HEK293 (cell line): Measurements from ENCODE around the gene SLC38A6.
A peak's percentile ranks its signal among the peaks of the same experiment; 100 is the strongest.

ENCODE experiments used
- CTCF ChIA-PET: fragments of 350-600 bp; formaldehyde crosslinking; extraction: SDS; loops from one replicate; lab custom pipeline; 2021; ENCODE audit warnings: antibody characterized with exemption; lab: Yijun Ruan, JAX
- POLR2A ChIA-PET: fragments of 300-600 bp; formaldehyde crosslinking; extraction: SDS; loops from one replicate; lab custom pipeline; 2020; ENCODE audit warnings: antibody characterized with exemption, inconsistent platforms; lab: Yijun Ruan, JAX
- H3K27ac ChIP-seq: fragments of 200-500 bp; sonication (Bioruptor generic); 2 replicates; pipeline ENCODE4 v1.5.1; 2014; ENCODE audit warnings: low read depth, low read length, control low read depth, inconsistent platforms; ENCODE audit errors: extremely low read depth
- H3K36me3 ChIP-seq, 2 experiments: fragments of 200-500 bp in 1 of 2; sonication (Bioruptor generic) in 1 of 2; 1 replicate in 1 of 2; 2 replicates in 1 of 2; pipeline ENCODE4 v1.5.1; 2014 to 2017; ENCODE audit warnings: inconsistent platforms in 2 of 2, low read length in 2 of 2; ENCODE audit not compliant: control insufficient read depth in 2 of 2, insufficient read depth in 1 of 2
- H3K4me1 ChIP-seq: fragments of 200-500 bp; sonication (Bioruptor generic); 2 replicates; pipeline ENCODE4 v1.5.1; 2014; ENCODE audit warnings: mild to moderate bottlenecking, low read length, inconsistent platforms; ENCODE audit not compliant: control insufficient read depth, insufficient read depth
- H3K4me3 ChIP-seq: 2 replicates; pipeline ENCODE4 v1.5.1; 2011; ENCODE audit warnings: low read depth, mild to moderate bottlenecking, control low read depth, low read length, moderate library complexity
- H3K9me3 ChIP-seq: fragments of 200-500 bp; sonication (Bioruptor generic); 2 replicates; pipeline ENCODE4 v1.5.1; 2014; ENCODE audit warnings: low read depth, low read length, inconsistent platforms; ENCODE audit not compliant: control insufficient read depth, insufficient read depth
- ATF2 ChIP-seq: fragments of 450-650 bp; formaldehyde crosslinking; IDR thresholded peaks from 2 replicates; pipeline ENCODE4 v1.5.1; 2016; ENCODE audit warnings: missing biosample characterization, missing genetic modification characterization, low read depth
- CTCF ChIP-seq: fragments of 450-650 bp; formaldehyde crosslinking; IDR thresholded peaks from 2 replicates; pipeline ENCODE4 v1.5.1; 2016; ENCODE audit warnings: missing biosample characterization, missing genetic modification characterization
- FEZF1 ChIP-seq: fragments of 450-650 bp; formaldehyde crosslinking; IDR thresholded peaks from 2 replicates; pipeline ENCODE4 v1.5.1; 2016; ENCODE audit warnings: missing biosample characterization, missing genetic modification characterization
- GLI4 ChIP-seq: fragments of 450-650 bp; formaldehyde crosslinking; IDR thresholded peaks from 2 replicates; pipeline ENCODE4 v1.5.1; 2016; ENCODE audit warnings: missing biosample characterization, missing genetic modification characterization
- MZF1 ChIP-seq: fragments of 450-650 bp; formaldehyde crosslinking; IDR thresholded peaks from 2 replicates; pipeline ENCODE4 v1.5.1; 2017; ENCODE audit warnings: missing biosample characterization, missing genetic modification characterization, borderline replicate concordance
- YY1 ChIP-seq: fragments of 450-650 bp; formaldehyde crosslinking; IDR thresholded peaks from 2 replicates; pipeline ENCODE4 v1.5.1; 2018; ENCODE audit warnings: missing biosample characterization, missing genetic modification characterization
- ZFP37 ChIP-seq: fragments of 450-650 bp; formaldehyde crosslinking; IDR thresholded peaks from 2 replicates; pipeline ENCODE4 v1.5.1; 2016; ENCODE audit warnings: missing biosample characterization, missing genetic modification characterization
- ZNF2 ChIP-seq: fragments of 450-650 bp; formaldehyde crosslinking; IDR thresholded peaks from 2 replicates; pipeline ENCODE4 v1.5.1; 2016; ENCODE audit warnings: missing biosample characterization, missing genetic modification characterization
- ZNF223 ChIP-seq: fragments of 450-650 bp; formaldehyde crosslinking; IDR thresholded peaks from 2 replicates; pipeline ENCODE4 v1.5.1; 2016; ENCODE audit warnings: missing biosample characterization, missing genetic modification characterization
- ZNF23 ChIP-seq: fragments of 450-650 bp; formaldehyde crosslinking; IDR thresholded peaks from 2 replicates; pipeline ENCODE4 v1.5.1; 2016; ENCODE audit warnings: missing biosample characterization, missing genetic modification characterization, borderline replicate concordance
- ZNF335 ChIP-seq: fragments of 450-650 bp; formaldehyde crosslinking; conservative IDR thresholded peaks from 2 replicates; pipeline ENCODE4 v1.5.1; 2016; ENCODE audit warnings: missing biosample characterization, missing genetic modification characterization
- ZNF341 ChIP-seq: fragments of 450-650 bp; formaldehyde crosslinking; IDR thresholded peaks from 2 replicates; pipeline ENCODE4; 2016; ENCODE audit warnings: low read depth, missing biosample characterization, missing genetic modification characterization
- ZNF433 ChIP-seq: fragments of 450-650 bp; formaldehyde crosslinking; IDR thresholded peaks from 2 replicates; pipeline ENCODE4 v1.5.1; 2016; ENCODE audit warnings: missing biosample characterization, missing genetic modification characterization, low read depth
- ZNF48 ChIP-seq: fragments of 450-650 bp; formaldehyde crosslinking; IDR thresholded peaks from 2 replicates; pipeline ENCODE4 v1.5.1; 2016; ENCODE audit warnings: missing biosample characterization, missing genetic modification characterization
- ZNF501 ChIP-seq: fragments of 450-650 bp; formaldehyde crosslinking; IDR thresholded peaks from 2 replicates; pipeline ENCODE4 v1.5.1; 2016; ENCODE audit warnings: missing biosample characterization, missing genetic modification characterization
- ZNF558 ChIP-seq: fragments of 450-650 bp; formaldehyde crosslinking; IDR thresholded peaks from 2 replicates; pipeline ENCODE4 v1.5.1; 2016; ENCODE audit warnings: missing biosample characterization, missing genetic modification characterization
- ZNF623 ChIP-seq: fragments of 450-650 bp; formaldehyde crosslinking; IDR thresholded peaks from 2 replicates; pipeline ENCODE4 v1.5.1; 2016; ENCODE audit warnings: missing biosample characterization, missing genetic modification characterization
- ZNF677 ChIP-seq: fragments of 450-650 bp; IDR thresholded peaks from 2 replicates; pipeline ENCODE4 v1.5.0; 2018; ENCODE audit warnings: missing biosample characterization, mild to moderate bottlenecking, missing genetic modification characterization, moderate library complexity
- ZNF707 ChIP-seq: fragments of 450-650 bp; formaldehyde crosslinking; IDR thresholded peaks from 2 replicates; pipeline ENCODE4 v1.5.1; 2016; ENCODE audit warnings: missing biosample characterization, missing genetic modification characterization
- ZNF76 ChIP-seq: fragments of 450-650 bp; formaldehyde crosslinking; IDR thresholded peaks from 2 replicates; pipeline ENCODE4; 2016; ENCODE audit warnings: low read depth, missing biosample characterization, missing genetic modification characterization, borderline replicate concordance
- TF ChIP-seq, protein P1 (sequence below): fragments of 450-650 bp; formaldehyde crosslinking; IDR thresholded peaks from 2 replicates; pipeline ENCODE4 v1.5.1; 2017; ENCODE audit warnings: missing biosample characterization, missing genetic modification characterization
- TF ChIP-seq, protein P2 (sequence below): fragments of 450-650 bp; formaldehyde crosslinking; IDR thresholded peaks from 2 replicates; pipeline ENCODE4 v1.5.1; 2016; ENCODE audit warnings: missing biosample characterization, missing genetic modification characterization
- TF ChIP-seq, protein P3 (sequence below): fragments of 450-650 bp; formaldehyde crosslinking; IDR thresholded peaks from 2 replicates; pipeline ENCODE4; 2016; ENCODE audit warnings: missing biosample characterization, missing genetic modification characterization
- TF ChIP-seq, protein P4 (sequence below): fragments of 450-650 bp; formaldehyde crosslinking; IDR thresholded peaks from 2 replicates; pipeline ENCODE4 v1.5.1; 2016; ENCODE audit warnings: missing biosample characterization, missing genetic modification characterization, low read depth

The SLC38A6 gene

DNA sequence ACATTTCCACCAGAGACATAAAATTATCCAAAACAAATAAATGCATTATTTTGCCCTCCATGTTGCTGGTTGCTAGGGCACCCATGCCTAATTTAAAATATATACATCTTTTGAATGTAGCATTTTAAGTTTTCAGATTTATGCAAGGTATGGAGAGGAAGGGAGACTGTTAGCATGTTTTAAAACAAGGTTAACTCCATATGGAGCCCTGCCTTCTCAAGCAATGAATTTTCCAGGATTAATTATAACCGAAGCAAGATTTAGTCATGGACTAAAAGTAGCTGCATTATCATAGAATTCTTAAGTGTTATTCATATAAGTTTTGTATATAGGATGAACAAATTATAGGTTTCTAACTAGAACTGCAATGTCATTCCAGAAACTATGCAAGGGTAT, 37.4 kb upstream of the SLC38A6 start (continued):
- TF ChIP-seq ZNF23 (no peak), ZNF76 (tag by site-specific recombination) (no peak), MZF1 (tag by site-specific recombination) (no peak), ATF2 (tag by site-specific recombination) (no peak), ZNF433 (tag by site-specific recombination) (no peak), ZNF677 (tag by site-specific recombination) (no peak)

- POLR2A ChIA-PET = no interaction called here
- H3K4me1 ChIP-seq = peaks cover 20% of the 10 kb centered on the region
- H3K36me3 ChIP-seq = no peaks in the 10 kb centered on the region; a peak in 1 of 3 replicates
- 0 out of 2 replicates have a peak overlapping the region, but pooled peaks have one; percentile 24 for H3K27ac ChIP-seq
- CTCF ChIA-PET = no interaction called here
- no peaks in the 10 kb centered on the region for H3K9me3 ChIP-seq
- TF ChIP-seq ZNF623 (no peak), YY1 (tag by site-specific recombination) (no peak)
- no peak overlapping the region for H3K4me3 ChIP-seq
Observed at GRCh38 chr14:60944204-60944603, 36.8 kb upstream of the SLC38A6 start.

DNA sequence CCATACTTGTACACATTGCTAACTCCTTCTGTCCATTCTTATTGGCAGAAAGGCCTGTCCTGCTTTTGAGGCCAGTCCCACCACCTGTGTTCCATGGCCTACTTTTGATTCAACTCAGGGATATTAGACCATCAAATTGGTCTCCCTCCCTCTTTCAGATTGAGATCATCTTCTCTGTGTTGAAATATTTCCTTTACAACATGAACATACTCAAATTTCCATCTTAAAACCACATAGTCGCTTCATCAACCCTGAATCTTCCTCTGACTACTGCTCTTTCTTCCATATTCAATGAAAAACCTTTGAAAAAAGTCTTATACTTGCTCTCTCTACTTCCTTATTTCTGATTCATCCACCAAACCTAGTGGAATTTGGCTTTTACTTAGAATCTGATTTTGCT, 35.1 kb upstream of the SLC38A6 start:
- no peak overlapping the region for H3K27ac ChIP-seq
- POLR2A ChIA-PET = no interaction called here
- CTCF ChIA-PET = no interaction called here
- no peak for TF ChIP-seq ZNF341 (tag by site-specific recombination)
- no peak for TF ChIP-seq ZNF558 (tag by site-specific recombination)
- no peak for TF ChIP-seq ZNF335 (tag by site-specific recombination)
- TF ChIP-seq, protein P1, sequence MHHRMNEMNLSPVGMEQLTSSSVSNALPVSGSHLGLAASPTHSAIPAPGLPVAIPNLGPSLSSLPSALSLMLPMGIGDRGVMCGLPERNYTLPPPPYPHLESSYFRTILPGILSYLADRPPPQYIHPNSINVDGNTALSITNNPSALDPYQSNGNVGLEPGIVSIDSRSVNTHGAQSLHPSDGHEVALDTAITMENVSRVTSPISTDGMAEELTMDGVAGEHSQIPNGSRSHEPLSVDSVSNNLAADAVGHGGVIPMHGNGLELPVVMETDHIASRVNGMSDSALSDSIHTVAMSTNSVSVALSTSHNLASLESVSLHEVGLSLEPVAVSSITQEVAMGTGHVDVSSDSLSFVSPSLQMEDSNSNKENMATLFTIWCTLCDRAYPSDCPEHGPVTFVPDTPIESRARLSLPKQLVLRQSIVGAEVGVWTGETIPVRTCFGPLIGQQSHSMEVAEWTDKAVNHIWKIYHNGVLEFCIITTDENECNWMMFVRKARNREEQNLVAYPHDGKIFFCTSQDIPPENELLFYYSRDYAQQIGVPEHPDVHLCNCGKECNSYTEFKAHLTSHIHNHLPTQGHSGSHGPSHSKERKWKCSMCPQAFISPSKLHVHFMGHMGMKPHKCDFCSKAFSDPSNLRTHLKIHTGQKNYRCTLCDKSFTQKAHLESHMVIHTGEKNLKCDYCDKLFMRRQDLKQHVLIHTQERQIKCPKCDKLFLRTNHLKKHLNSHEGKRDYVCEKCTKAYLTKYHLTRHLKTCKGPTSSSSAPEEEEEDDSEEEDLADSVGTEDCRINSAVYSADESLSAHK (tag by site-specific recombination) = no peak
- no peak for TF ChIP-seq ZNF48 (tag by site-specific recombination)
- no peak for TF ChIP-seq ZNF501 (tag by site-specific recombination)
- TF ChIP-seq, protein P2, sequence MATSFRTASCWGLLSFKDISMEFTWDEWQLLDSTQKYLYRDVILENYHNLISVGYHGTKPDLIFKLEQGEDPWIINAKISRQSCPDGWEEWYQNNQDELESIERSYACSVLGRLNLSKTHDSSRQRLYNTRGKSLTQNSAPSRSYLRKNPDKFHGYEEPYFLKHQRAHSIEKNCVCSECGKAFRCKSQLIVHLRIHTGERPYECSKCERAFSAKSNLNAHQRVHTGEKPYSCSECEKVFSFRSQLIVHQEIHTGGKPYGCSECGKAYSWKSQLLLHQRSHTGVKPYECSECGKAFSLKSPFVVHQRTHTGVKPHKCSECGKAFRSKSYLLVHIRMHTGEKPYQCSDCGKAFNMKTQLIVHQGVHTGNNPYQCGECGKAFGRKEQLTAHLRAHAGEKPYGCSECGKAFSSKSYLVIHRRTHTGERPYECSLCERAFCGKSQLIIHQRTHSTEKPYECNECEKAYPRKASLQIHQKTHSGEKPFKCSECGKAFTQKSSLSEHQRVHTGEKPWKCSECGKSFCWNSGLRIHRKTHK (tag by site-specific recombination) = no peak
- TF ChIP-seq ZNF2 (tag by site-specific recombination) = no peak
- TF ChIP-seq ZFP37 (tag by site-specific recombination) = no peak
- no peak for TF ChIP-seq GLI4 (tag by site-specific recombination)
- TF ChIP-seq, protein P3, sequence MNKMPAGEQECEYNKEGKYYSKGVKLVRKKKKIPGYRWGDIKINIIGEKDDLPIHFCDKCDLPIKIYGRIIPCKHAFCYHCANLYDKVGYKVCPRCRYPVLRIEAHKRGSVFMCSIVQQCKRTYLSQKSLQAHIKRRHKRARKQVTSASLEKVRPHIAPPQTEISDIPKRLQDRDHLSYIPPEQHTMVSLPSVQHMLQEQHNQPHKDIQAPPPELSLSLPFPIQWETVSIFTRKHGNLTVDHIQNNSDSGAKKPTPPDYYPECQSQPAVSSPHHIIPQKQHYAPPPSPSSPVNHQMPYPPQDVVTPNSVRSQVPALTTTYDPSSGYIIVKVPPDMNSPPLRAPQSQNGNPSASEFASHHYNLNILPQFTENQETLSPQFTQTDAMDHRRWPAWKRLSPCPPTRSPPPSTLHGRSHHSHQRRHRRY (tag by site-specific recombination) = no peak
- TF ChIP-seq FEZF1 (tag by site-specific recombination) = no peak
- no peak for TF ChIP-seq ZNF223
- TF ChIP-seq, protein P4, sequence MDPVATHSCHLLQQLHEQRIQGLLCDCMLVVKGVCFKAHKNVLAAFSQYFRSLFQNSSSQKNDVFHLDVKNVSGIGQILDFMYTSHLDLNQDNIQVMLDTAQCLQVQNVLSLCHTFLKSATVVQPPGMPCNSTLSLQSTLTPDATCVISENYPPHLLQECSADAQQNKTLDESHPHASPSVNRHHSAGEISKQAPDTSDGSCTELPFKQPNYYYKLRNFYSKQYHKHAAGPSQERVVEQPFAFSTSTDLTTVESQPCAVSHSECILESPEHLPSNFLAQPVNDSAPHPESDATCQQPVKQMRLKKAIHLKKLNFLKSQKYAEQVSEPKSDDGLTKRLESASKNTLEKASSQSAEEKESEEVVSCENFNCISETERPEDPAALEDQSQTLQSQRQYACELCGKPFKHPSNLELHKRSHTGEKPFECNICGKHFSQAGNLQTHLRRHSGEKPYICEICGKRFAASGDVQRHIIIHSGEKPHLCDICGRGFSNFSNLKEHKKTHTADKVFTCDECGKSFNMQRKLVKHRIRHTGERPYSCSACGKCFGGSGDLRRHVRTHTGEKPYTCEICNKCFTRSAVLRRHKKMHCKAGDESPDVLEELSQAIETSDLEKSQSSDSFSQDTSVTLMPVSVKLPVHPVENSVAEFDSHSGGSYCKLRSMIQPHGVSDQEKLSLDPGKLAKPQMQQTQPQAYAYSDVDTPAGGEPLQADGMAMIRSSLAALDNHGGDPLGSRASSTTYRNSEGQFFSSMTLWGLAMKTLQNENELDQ = no peak
- no peak for TF ChIP-seq ZNF707 (tag by site-specific recombination)
- TF ChIP-seq CTCF (tag by site-specific recombination) = no peak

More for the DNA sequence above, 35.1 kb upstream of the SLC38A6 start:
- Histone ChIP-seq H3K4me3 (no peak overlapping the region), H3K4me1 (peaks cover 20% of the 10 kb centered on the region), H3K36me3 (no peaks in the 10 kb centered on the region; a peak in 1 of 3 replicates), H3K9me3 (no peaks in the 10 kb centered on the region)
